HG02885 (cell line): ENCODE results near the gene RNF126.
"Not testable (repeated sequence)": the region's sequence is repeated elsewhere in the genome, so short reads cannot be mapped to it uniquely, and the experiment has no call there.

ENCODE experiments used
- ATAC-seq: cut with Tn5 transposase; IDR thresholded peaks from one replicate; pipeline ENCODE4 v1.9.1; 2021; ENCODE audit warnings: mild to moderate bottlenecking; ENCODE audit not compliant: unreplicated experiment, poor library complexity

RNF126 gene

GRCh38 chr19:662962-663681 is at the start of gene RNF126:
Gene RNF126 (minus strand): TSS chr19:663214. CDS start chr19:663121, 93 bp downstream.
- ATAC-seq, result peak; percentile 63

GRCh38 chr19:711254-711653 is 48.2 kb upstream of the RNF126 start:
- ATAC-seq, result no peak

DNA sequence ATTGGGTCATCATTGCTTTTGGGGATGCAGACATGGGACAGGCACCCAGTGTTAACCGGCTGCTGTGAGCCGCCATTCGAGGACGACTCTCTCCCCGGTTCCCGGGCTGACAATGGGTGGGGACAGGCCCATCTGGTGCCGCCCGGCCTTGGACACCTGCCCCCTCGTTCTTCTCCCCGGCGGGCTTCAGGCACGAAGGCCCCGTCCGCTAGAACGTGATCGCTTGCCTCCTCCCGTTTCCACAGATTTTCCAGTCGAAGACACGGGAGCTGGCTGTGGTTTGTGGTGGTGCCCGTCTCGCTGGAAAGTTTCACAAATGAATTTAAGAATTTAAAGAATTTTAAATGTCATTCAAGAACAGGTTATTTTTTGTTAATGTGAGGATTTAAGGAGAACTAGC is 47.8 kb upstream of the RNF126 start:
- no peak for ATAC-seq

GRCh38 chr19:709965-710571 is 47.1 kb upstream of the RNF126 start:
- ATAC-seq, result no peak

DNA sequence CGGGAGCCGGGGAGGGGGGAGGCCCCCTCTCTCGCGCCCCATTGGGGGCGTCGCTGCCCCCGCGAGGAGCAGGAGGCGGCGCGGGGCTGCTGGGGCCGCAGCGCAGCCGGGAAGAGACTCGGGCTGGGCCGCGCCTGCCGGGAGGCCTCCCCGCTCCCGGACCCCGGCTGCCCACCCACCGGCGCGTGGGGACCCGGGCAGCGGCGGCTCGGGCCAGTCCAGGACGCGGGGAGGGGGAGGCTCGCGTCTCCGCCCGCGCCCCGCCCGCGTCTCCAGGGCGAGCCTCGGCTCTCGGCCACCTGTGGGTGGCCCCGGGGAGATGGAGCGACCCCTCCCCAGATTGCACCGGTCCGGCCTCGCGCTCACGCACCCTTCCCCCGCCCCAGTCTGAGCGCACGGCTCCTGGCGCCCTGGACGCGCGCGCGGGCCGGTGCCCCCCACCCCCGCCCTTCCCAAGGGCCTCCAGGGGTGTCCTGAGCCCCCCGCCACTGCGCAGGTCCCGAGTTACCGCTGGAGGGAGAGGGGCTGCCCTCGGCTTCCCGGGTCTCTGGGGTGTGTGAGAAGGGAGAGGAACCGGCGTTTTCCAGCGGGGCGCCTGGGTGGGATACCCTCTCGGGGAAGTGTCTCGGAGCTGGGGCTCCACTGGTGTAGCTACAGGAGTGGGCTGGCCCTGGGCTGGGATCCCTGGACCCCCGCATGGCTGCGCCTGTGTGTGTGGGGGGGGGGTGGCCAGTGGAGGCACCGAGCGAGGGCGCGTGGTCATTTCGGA is 46.4 kb upstream of the RNF126 start:
- no peak for ATAC-seq

DNA sequence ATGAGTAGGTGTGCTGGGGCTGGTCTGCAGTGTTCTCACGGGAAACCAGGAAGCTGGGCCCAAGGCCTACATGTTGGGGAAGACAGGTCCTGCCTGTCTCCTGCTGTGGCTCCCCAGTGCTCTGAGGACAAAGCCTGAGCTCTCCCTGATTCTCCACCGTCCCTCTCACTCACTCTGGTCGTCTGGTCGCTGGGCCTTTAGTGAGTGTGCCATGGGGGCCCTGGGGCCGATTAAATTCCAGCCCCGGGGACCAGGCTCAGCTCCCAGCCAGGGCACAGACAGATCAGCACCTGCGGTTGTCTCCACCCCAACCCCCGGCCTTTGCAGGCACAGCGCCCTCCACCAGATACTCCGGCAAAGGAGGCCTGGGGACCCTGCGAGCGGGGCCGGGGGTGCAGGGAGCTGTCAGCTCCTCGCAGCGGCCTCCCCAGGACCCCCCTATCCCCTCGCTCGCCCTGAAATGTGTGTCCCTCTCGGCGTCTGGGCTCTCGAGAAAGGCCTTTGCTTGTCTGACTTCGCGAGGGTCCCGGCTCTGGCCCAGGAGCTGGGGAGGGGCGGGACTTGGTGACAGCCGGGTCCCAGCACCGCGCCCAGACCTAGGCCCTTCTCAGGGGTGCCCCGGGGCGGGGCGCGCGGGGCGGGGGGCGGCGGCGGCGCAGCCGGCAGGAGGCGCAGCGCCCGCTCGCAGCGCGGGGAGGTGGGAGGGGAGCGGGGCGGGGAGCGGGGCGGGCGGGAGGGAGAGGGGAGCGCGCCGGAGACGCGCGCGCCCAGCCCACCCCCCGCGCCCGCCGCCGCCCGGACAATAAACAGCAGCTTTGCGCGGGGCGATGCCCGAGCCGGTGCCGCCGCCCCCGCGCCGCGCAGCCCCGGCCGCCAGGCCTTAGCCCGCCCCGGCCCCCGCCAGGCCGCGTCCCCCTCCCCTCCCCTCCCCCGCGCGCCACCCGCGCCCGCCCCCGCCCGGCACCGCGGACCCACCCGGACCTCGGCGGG is 45.4 kb upstream of the RNF126 start, which contains the start of gene PALM:
TSS of gene PALM (plus strand) at position 782 of the 990 bp plus-strand sequence. CDS start 212 bp downstream, outside the sequence.
- no peak for ATAC-seq

DNA sequence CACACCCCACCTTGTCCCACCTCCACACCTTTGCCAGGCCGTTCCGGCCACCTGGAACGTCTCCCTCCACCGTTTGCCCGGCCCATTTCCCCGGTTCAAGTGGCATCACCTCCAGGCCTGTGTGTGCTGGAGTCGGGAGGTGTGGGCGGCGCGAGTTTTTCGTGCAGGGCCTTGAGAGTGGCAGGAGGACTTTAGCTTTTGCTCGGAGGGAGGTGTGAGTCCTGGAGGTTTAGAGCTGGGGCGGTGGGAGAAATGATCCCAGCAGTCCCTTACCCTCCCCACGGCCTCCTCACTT is 41.4 kb upstream of the RNF126 start:
- ATAC-seq, result no peak

DNA sequence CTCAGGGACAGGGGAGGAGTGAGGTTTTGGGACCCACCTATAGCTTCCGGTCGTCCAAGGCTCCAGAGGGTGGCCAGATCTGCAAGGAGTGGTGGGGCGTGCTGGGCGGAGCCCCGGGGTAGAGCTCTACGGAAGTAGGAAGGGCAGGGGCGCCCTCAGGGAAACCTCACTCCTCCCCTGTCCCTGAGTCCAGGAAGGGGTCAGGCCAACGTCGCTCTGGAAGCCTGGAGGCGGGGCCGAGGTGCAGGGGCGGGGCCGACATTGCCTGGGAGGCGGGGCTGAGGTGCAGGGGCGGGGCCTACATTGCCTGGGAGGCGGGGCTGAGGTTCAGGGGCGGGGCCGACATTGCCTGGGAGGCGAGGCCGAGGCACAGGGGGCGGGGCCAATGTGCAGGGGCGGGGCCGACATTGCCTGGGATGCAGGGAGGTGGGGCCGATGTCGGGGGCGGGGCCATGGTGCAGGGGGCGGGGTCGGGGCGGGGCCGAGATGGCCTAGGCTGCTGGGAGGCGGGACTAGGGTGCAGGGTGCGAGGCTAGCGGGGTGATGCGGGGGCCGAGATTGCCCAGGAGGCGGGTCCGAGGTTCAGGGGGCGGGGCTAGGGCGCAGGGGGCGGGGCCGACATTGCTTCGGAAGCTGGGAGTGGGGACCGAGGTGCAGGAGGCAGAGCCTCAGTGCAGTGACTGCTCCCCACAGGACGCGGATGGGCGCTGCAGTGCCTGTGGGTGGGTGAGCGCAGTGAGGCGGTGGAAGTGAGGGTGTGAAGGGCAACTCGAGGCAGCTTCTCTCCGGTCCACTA is 40.8 kb upstream of the RNF126 start:
- no peak for ATAC-seq

GRCh38 chr19:703329-703650 is 40.3 kb upstream of the RNF126 start:
- no peak for ATAC-seq

- not testable (repeated sequence) for ATAC-seq
Measured at GRCh38 chr19:702847-703246, 39.8 kb upstream of the RNF126 start.

- ATAC-seq, result not testable (repeated sequence)
Measured at GRCh38 chr19:699885-700284, 36.9 kb upstream of the RNF126 start.

GRCh38 chr19:698529-698928 is 35.5 kb upstream of the RNF126 start:
- not testable (repeated sequence) for ATAC-seq

GRCh38 chr19:695352-695949 is 32.4 kb upstream of the RNF126 start, which contains the start of gene PRSS57:
Gene PRSS57 (minus strand): TSS chr19:695452. CDS start chr19:695430, 22 bp downstream.
- no peak for ATAC-seq

GRCh38 chr19:694481-695351 is 31.7 kb upstream of the RNF126 start:
- ATAC-seq, result no peak

GRCh38 chr19:690203-690602 is 27.2 kb upstream of the RNF126 start:
- ATAC-seq, result no peak

DNA sequence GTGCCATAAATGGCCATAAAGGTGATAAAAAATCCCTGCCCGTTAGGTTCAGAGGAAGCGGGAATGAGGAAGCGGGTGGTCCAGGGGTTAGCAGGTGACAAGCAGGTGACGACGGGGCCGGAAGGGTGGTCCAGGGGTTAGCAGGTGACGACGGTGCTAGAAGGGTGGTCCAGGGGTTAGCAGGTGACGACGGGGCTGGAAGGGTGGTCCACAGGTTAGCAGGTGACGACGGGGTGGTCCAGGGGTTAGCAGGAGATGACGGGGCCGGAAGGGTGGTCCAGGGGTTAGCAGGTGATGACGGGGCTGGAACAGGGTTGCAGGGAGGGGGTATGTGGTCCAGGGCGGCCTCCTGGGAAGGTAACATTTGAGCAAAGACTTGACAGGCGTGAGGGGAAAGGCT is 26.0 kb upstream of the RNF126 start:
- ATAC-seq, result no peak

DNA sequence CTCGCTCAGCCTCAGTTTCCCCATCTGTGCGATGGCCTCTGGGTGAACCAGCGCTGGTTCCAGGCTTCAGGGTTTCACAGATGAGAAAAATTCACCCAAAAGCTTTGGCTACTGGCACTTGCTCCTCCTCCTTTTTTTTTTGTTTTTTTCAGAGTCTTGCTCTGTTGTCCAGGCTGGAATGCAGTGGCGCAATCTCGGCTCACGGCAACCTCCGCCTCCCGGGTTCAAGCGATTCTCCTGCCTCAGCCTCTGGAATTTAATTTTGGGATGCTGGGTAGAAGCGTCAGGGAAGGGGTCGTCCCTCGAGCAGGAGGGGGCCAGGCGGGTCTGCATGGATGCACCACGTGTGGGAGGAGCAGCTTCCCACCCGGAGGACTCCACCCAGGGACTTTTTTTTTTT is 25.2 kb upstream of the RNF126 start:
- no peak for ATAC-seq

DNA sequence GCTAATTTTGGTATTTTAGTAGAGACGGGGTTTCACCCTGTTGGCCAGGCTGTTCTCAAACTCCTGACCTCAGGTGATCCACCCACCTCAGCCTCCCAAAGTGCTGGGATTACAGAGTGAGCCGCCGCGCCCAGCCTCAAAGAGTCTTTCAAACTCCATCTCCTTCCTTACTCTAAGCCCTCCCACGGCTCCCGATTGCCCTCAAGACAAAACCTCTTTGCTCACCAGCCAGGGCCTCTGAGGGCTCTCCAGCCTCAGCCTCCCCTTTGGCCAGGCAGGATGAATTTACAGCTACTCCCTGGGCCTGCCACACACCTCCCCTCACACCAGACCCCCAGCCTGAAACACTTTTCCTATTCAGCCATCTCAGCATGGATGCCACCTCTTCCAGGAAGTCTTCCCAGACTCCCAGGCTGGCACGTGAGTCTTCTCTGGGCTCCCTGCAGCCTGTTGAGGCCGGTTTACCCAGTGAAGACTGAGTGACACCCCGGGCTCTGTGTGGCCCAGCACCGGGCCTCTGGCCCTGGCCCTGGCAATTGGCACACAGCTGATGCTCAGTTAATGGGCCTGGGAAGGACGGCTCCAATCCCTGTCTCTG is 24.7 kb upstream of the RNF126 start:
- ATAC-seq, result no peak
